CD4-positive, alpha-beta T cell treated with Interleukin-17A for 4 hours (primary cell): ENCODE data around the gene DTNBP1.
A peak's percentile ranks its signal among the peaks of the same experiment; 100 is the strongest.

Experiments used
- DNase-seq: peaks from one replicate; pipeline ENCODE4 v3.0.0-alpha.2; 2020; ENCODE audit warnings: mixed read lengths

Gene DTNBP1

GRCh38 chr6:15623276-15624116, 39.3 kb downstream of the DTNBP1 start:
- no peak for DNase-seq

GRCh38 chr6:15622045-15622740, 40.6 kb downstream of the DTNBP1 start:
- DNase-seq = no peak

GRCh38 chr6:15621203-15622044, 41.4 kb downstream of the DTNBP1 start:
- no peak for DNase-seq

GRCh38 chr6:15620611-15621010, 42.2 kb downstream of the DTNBP1 start:
- no peak for DNase-seq

GRCh38 chr6:15619330-15619729, 43.5 kb downstream of the DTNBP1 start:
- no peak for DNase-seq

GRCh38 chr6:15618685-15619084, 44.1 kb downstream of the DTNBP1 start:
- DNase-seq = no peak

- DNase-seq = no peak
Measured at GRCh38 chr6:15616261-15616660, 46.6 kb downstream of the DTNBP1 start.

- DNase-seq = no peak
Measured at GRCh38 chr6:15615802-15616201, 47.0 kb downstream of the DTNBP1 start.

GRCh38 chr6:15614277-15614676, 48.6 kb downstream of the DTNBP1 start:
- DNase-seq = no peak

GRCh38 chr6:15608396-15608795, 54.4 kb downstream of the DTNBP1 start:
- no peak for DNase-seq

- no peak for DNase-seq
Measured at GRCh38 chr6:15607603-15608002, 55.2 kb downstream of the DTNBP1 start.

- no peak for DNase-seq
Measured at GRCh38 chr6:15606347-15606746, 56.5 kb downstream of the DTNBP1 start.

- no peak for DNase-seq
Measured at GRCh38 chr6:15604843-15605242, 58.0 kb downstream of the DTNBP1 start.

- peak; percentile 25 for DNase-seq
Measured at GRCh38 chr6:15602154-15602553, 60.7 kb downstream of the DTNBP1 start.

- DNase-seq = no peak
Measured at GRCh38 chr6:15598273-15598798, 64.5 kb downstream of the DTNBP1 start.

- no peak for DNase-seq
Measured at GRCh38 chr6:15596186-15596896, 66.5 kb downstream of the DTNBP1 start.

- no peak for DNase-seq
Measured at GRCh38 chr6:15595461-15596173, 67.2 kb downstream of the DTNBP1 start.

- no peak for DNase-seq
Measured at GRCh38 chr6:15594512-15595259, 68.1 kb downstream of the DTNBP1 start.

GRCh38 chr6:15593798-15594197, 69.0 kb downstream of the DTNBP1 start:
- no peak for DNase-seq

- no peak for DNase-seq
Measured at GRCh38 chr6:15592610-15593009, 70.2 kb downstream of the DTNBP1 start.
